HG02840 (cell line): ENCODE measurements around the gene TVP23C.

ENCODE experiments used
- ATAC-seq: cut with Tn5 transposase; IDR thresholded peaks from one replicate; pipeline ENCODE4 v1.9.1; 2021; ENCODE audit warnings: mild to moderate bottlenecking, moderate library complexity, moderate number of reproducible peaks; ENCODE audit not compliant: unreplicated experiment, low FRiP score

Gene TVP23C

DNA sequence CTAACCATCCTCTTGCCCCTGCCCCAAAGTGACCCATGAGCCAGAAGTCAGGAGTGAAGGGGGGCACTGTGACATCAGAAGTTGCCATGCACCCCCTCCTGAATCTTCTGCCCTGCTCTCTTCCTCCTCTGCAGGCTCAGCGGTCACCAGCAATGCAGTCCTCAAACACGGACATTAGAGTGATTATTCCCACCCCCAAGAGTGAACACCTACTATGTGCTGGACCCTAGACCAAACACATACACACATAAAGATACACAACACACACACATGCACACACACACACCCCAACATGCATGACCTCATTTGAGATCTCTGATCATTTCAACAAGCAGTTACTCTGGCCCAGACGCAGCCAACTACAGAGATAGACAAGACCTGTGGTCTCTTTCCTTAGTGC, 95.7 kb downstream of the TVP23C start, which contains the start of gene CDRT4:
Gene CDRT4, minus strand, starts transcription at position 30 of the 400 bp plus-strand sequence. CDS start 27,383 bp downstream, outside the sequence.
- ATAC-seq: no peak

DNA sequence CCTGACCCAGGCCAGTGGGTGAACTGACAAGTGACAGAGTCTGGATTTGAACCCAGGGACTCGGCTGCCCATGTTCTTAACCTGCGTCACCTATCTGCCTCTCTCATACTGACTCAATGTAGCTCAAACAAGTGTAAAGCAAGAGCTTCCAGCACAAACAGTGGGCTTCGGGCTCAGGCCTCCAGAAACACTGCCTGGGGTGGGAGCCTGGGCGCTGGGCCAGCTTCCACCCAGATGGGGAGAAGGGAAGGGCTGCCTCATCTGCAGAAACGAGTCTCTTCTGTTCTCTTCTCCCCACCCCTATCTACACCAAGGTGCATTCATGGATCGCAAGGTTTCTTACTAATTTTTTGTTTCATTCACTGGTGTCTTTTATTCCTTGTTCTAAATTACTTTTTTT, 97.2 kb downstream of the TVP23C start:
- no peak for ATAC-seq

DNA sequence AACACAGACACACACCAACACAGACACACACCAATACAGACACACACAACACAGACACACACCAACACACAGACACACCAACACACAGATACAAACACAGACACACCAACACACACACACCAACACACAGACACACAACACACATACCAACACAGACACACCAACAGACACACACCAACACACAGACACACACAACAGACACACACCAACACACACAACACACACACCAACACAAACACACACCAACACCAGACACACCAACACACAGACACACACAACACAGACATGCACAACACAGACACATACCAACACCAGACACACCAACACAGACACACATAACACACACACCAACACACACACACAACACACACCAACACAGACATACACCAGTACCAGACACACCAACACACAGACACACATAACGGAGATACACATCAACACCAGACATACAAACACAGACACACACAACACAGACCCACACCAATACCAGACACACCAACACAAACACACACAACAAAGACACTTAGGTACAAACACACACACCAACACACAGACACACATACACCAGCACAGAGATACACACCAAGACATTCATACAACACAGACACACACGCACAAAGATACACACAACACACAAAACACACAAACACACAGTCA, 98.1 kb downstream of the TVP23C start:
- no peak for ATAC-seq

- ATAC-seq: no peak
Measured at GRCh38 chr17:15464231-15464985, 98.9 kb downstream of the TVP23C start.

GRCh38 chr17:15462976-15463772, 100.1 kb downstream of the TVP23C start:
- ATAC-seq: no peak

GRCh38 chr17:15457723-15458094, 105.6 kb downstream of the TVP23C start:
- no peak for ATAC-seq

GRCh38 chr17:15456972-15457722, 106.1 kb downstream of the TVP23C start:
- no peak for ATAC-seq

GRCh38 chr17:15456496-15456895, 106.8 kb downstream of the TVP23C start:
- ATAC-seq: no peak

GRCh38 chr17:15454346-15454745, 108.9 kb downstream of the TVP23C start:
- ATAC-seq: no peak

DNA sequence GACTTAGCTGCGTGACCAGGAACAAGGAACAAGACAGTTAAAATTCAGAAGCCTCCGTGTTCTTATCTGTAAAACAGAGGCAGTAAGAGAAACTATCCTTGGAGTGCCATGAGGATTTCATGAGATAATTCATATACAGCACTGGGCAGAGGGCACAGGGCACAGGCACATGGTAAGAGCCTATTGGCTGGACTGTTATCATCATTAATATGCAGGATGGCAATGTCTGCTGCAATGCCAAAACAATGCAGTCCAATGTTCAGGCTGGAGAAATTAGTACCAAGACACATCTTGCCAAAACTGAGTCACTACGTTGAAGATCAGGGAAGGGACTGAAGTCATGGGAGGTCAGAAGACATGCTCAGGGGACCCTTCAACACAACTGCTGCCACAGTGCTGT, 109.5 kb downstream of the TVP23C start:
- ATAC-seq: no peak

- ATAC-seq: no peak
Measured at GRCh38 chr17:15453246-15453645, 110.0 kb downstream of the TVP23C start.

GRCh38 chr17:15452746-15453145, 110.5 kb downstream of the TVP23C start:
- no peak for ATAC-seq
